GM18909 (cell line): ENCODE measurements around the gene CMPK1.

Source experiments
- ATAC-seq: cut with Tn5 transposase; IDR thresholded peaks from one replicate; pipeline ENCODE4 v1.9.1; 2021; ENCODE audit warnings: mild to moderate bottlenecking; ENCODE audit not compliant: unreplicated experiment, poor library complexity

The CMPK1 gene

GRCh38 chr1:47418122-47418521, 84.5 kb downstream of the CMPK1 start:
- no peak for ATAC-seq

- ATAC-seq: no peak
These were observed 85.2 kb downstream of the CMPK1 start for GRCh38 chr1:47418681-47419325.

DNA sequence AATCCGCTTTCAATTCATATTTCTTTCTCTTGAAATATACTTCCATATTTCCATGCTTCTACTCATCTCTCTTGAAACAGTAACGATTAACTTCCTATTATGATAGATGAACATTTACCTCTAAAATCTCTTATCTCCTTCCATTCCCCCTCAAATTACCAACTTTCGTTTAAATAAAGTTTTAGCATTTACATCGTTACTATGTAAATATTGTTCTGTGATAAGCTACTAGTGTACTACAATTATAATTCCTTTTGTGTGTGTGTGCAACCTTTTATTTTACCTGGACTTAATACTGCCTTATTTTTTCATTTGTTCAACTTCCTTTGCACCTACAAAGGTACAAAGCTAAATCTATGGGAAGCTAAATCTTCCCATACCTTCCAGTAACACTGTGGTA, 87.0 kb downstream of the CMPK1 start:
- ATAC-seq: no peak

GRCh38 chr1:47423872-47424271, 90.3 kb downstream of the CMPK1 start:
- ATAC-seq: no peak

- ATAC-seq: no peak
These were observed 90.9 kb downstream of the CMPK1 start for GRCh38 chr1:47424336-47424982.
